T1000 (cell line): ENCODE measurements around the gene XCL1.

Experiments used
- DNase-seq: peaks from one replicate; lab custom pipeline; 2025; ENCODE audit warnings: mixed read lengths; lab: John Stamatoyannopoulos, UW

XCL1 gene

GRCh38 chr1:168606096-168606495 is 29.7 kb downstream of the XCL1 start:
- no peak for DNase-seq

GRCh38 chr1:168607872-168608428 is 31.5 kb downstream of the XCL1 start:
- no peak for DNase-seq

- DNase-seq, result no peak
These were observed 32.7 kb downstream of the XCL1 start for GRCh38 chr1:168608796-168609715.

- DNase-seq, result no peak
These were observed 33.5 kb downstream of the XCL1 start for GRCh38 chr1:168609741-168610510.

- DNase-seq, result no peak
These were observed 36.6 kb downstream of the XCL1 start for GRCh38 chr1:168613038-168613451.

- no peak for DNase-seq
These were observed 37.4 kb downstream of the XCL1 start for GRCh38 chr1:168613691-168614231.

GRCh38 chr1:168614235-168614634 is 37.8 kb downstream of the XCL1 start:
- DNase-seq, result no peak

- DNase-seq, result no peak
These were observed 39.6 kb downstream of the XCL1 start for GRCh38 chr1:168615965-168616364.

GRCh38 chr1:168617974-168618750 is 41.8 kb downstream of the XCL1 start:
- no peak for DNase-seq

GRCh38 chr1:168618886-168619285 is 42.5 kb downstream of the XCL1 start:
- DNase-seq, result no peak

GRCh38 chr1:168621356-168621755 is 45.0 kb downstream of the XCL1 start:
- no peak for DNase-seq

GRCh38 chr1:168623003-168623828 is 46.8 kb downstream of the XCL1 start:
- peak; percentile 29 for DNase-seq

GRCh38 chr1:168623831-168624230 is 47.4 kb downstream of the XCL1 start:
- DNase-seq, result no peak

GRCh38 chr1:168626326-168626725 is 49.9 kb downstream of the XCL1 start:
- DNase-seq, result no peak

- no peak for DNase-seq
These were observed 51.0 kb downstream of the XCL1 start for GRCh38 chr1:168627370-168627769.

GRCh38 chr1:168628807-168629206 is 52.4 kb downstream of the XCL1 start:
- DNase-seq, result no peak

GRCh38 chr1:168629466-168629865 is 53.1 kb downstream of the XCL1 start:
- no peak for DNase-seq
